ENCODE results near the gene DLG2.

Gene DLG2

DNA sequence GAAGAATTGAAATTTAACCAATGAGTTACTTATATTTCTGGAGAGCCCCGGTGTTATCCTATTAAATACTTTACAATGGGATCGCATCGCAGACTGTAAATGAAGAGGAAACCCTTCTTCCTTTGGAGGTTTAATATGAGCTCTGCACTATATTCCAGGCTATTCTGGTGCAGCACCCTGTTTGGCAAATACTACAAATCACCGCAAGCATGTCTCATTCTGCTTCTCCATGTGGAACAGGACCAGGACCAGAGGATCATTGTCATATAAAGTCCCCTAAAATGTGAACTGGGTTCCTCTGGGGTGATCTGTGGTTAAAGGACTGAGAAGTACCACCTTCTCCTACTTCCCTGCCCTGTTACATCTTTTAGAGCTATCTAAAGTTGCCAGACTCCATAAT is 703.7 kb downstream of the DLG2 start:
- no peak overlapping the region for H3K4me3 ChIP-seq (replicated peaks; ENCODE audit: insufficient read depth, low read length)
- no peak for DNase-seq (ENCODE audit: low read depth in 1 of 2, low spot score in 1 of 2)
- no peak overlapping the region for H3K27ac ChIP-seq (replicated peaks)
- TF ChIP-seq, protein P1, sequence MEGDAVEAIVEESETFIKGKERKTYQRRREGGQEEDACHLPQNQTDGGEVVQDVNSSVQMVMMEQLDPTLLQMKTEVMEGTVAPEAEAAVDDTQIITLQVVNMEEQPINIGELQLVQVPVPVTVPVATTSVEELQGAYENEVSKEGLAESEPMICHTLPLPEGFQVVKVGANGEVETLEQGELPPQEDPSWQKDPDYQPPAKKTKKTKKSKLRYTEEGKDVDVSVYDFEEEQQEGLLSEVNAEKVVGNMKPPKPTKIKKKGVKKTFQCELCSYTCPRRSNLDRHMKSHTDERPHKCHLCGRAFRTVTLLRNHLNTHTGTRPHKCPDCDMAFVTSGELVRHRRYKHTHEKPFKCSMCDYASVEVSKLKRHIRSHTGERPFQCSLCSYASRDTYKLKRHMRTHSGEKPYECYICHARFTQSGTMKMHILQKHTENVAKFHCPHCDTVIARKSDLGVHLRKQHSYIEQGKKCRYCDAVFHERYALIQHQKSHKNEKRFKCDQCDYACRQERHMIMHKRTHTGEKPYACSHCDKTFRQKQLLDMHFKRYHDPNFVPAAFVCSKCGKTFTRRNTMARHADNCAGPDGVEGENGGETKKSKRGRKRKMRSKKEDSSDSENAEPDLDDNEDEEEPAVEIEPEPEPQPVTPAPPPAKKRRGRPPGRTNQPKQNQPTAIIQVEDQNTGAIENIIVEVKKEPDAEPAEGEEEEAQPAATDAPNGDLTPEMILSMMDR (IDR thresholded peaks at IDR 0.05; ENCODE audit: insufficient read depth, low read length): no peak
- no peak for TF ChIP-seq GABPA (IDR thresholded peaks at IDR 0.05; ENCODE audit: low read depth)
- H3K27me3 ChIP-seq (ENCODE audit: insufficient read depth, poor library complexity, severe bottlenecking): no peaks in the 10 kb centered on the region

DNA sequence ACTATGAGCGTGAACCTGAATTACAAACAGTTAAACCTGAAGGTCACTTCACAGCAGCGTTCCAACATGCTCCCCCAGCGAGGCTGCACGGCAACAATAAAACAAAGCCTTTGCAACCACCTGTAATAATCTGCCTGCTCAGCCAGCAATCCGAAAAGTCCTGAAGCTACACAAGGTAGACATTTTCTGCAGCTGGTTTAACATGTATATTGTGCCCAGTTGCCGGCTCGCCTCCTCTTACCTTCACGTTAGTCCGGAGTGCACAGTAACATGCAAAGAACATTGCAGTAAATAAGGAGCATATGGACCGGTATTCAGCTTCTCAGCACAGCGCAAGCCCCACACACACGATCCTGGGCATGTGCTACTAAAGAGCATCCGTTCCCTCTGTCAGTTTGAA is 704.3 kb downstream of the DLG2 start:
- TF ChIP-seq, protein P1 (IDR thresholded peaks at IDR 0.05; ENCODE audit: insufficient read depth, low read length): no peak
- TF ChIP-seq, protein P2, sequence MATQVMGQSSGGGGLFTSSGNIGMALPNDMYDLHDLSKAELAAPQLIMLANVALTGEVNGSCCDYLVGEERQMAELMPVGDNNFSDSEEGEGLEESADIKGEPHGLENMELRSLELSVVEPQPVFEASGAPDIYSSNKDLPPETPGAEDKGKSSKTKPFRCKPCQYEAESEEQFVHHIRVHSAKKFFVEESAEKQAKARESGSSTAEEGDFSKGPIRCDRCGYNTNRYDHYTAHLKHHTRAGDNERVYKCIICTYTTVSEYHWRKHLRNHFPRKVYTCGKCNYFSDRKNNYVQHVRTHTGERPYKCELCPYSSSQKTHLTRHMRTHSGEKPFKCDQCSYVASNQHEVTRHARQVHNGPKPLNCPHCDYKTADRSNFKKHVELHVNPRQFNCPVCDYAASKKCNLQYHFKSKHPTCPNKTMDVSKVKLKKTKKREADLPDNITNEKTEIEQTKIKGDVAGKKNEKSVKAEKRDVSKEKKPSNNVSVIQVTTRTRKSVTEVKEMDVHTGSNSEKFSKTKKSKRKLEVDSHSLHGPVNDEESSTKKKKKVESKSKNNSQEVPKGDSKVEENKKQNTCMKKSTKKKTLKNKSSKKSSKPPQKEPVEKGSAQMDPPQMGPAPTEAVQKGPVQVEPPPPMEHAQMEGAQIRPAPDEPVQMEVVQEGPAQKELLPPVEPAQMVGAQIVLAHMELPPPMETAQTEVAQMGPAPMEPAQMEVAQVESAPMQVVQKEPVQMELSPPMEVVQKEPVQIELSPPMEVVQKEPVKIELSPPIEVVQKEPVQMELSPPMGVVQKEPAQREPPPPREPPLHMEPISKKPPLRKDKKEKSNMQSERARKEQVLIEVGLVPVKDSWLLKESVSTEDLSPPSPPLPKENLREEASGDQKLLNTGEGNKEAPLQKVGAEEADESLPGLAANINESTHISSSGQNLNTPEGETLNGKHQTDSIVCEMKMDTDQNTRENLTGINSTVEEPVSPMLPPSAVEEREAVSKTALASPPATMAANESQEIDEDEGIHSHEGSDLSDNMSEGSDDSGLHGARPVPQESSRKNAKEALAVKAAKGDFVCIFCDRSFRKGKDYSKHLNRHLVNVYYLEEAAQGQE (IDR thresholded peaks at IDR 0.05; ENCODE audit: insufficient replicate concordance, low read depth): no peak
- TF ChIP-seq GABPA (IDR thresholded peaks at IDR 0.05; ENCODE audit: low read depth) (no peak), POLR2AphosphoS5 (IDR thresholded peaks at IDR 0.05; ENCODE audit: low read depth) (no peak)
- H3K4me3 ChIP-seq (replicated peaks; ENCODE audit: insufficient read depth, low read length): no peak overlapping the region
- no peaks in the 10 kb centered on the region for H3K27me3 ChIP-seq (ENCODE audit: insufficient read depth, poor library complexity, severe bottlenecking)
- no peak overlapping the region for H3K27ac ChIP-seq (replicated peaks)
- DNase-seq (ENCODE audit: low read depth in 1 of 2, low spot score in 1 of 2): no peak

DNA sequence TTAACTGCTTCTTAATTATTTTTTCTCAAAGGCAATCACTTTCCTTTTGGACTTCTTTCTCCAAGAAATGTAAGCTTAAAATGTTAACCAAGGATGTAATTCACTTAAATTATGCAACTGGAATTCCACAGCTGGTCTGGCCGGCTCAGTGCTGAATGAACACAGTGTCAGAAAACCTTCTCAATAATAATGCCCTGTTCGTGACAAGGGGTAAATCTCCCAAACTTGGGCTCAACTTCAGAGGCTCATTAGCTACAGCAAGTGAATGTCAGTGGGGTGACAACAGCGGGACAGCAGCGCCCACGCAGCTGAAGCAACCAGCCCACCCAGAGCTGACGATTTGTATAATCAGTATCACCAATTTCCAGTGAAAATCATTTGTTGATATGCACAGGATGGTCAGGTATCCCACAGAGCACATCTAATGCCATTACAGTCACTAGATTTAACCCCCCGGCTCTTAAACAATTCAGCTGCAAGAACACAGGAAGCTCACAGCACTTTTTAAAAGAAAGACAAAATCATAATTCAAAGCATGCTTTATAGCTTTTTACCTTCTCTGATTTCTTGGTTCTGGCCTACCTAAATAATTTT is 704.8 kb downstream of the DLG2 start:
- no peak for DNase-seq (ENCODE audit: low read depth in 1 of 2, low spot score in 1 of 2)
- TF ChIP-seq, protein P2 (IDR thresholded peaks at IDR 0.05; ENCODE audit: insufficient replicate concordance, low read depth): no peak
- no peak for TF ChIP-seq POLR2AphosphoS5 (IDR thresholded peaks at IDR 0.05; ENCODE audit: low read depth)
- TF ChIP-seq SPI1 (IDR thresholded peaks at IDR 0.05; ENCODE audit: borderline replicate concordance, low read depth): no peak
- no peak for TF ChIP-seq GABPA (IDR thresholded peaks at IDR 0.05; ENCODE audit: low read depth)
- TF ChIP-seq, protein P1 (IDR thresholded peaks at IDR 0.05; ENCODE audit: insufficient read depth, low read length): no peak
- Histone ChIP-seq H3K4me3 (replicated peaks; ENCODE audit: insufficient read depth, low read length) (no peak overlapping the region), H3K27me3 (ENCODE audit: insufficient read depth, poor library complexity, severe bottlenecking) (no peaks in the 10 kb centered on the region), H3K27ac (replicated peaks) (no peak overlapping the region)

DNA sequence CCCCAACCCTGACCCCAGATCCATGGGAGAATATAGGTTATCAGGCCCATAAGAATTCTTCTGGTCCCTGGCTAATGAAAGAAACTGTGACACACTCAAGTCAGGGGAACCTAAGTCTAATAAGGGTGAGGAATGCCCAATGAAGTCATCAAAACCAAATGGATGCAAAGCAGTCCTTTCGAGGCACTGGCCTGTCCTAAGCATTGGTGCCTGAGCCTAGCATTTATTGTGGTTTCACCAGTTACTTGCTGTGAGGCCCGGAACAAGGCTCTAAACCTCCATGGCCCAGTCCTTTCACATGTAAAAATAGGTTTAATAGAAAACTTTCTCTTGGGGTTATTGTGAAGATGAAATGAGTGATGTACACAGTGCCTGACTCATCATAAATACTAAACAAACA is 712.6 kb downstream of the DLG2 start:
- no peak overlapping the region for H3K27ac ChIP-seq (replicated peaks)
- TF ChIP-seq GABPA (IDR thresholded peaks at IDR 0.05; ENCODE audit: low read depth) (no peak), POLR2AphosphoS5 (IDR thresholded peaks at IDR 0.05; ENCODE audit: low read depth) (no peak), SPI1 (IDR thresholded peaks at IDR 0.05; ENCODE audit: borderline replicate concordance, low read depth) (no peak)
- TF ChIP-seq, protein P2 (IDR thresholded peaks at IDR 0.05; ENCODE audit: insufficient replicate concordance, low read depth): no peak
- TF ChIP-seq, protein P1 (IDR thresholded peaks at IDR 0.05; ENCODE audit: insufficient read depth, low read length): no peak
- DNase-seq (ENCODE audit: low read depth in 1 of 2, low spot score in 1 of 2): no peak
- H3K4me3 ChIP-seq (replicated peaks; ENCODE audit: insufficient read depth, low read length): no peak overlapping the region
- no peaks in the 10 kb centered on the region for H3K27me3 ChIP-seq (ENCODE audit: insufficient read depth, poor library complexity, severe bottlenecking)
